GM12874 (cell line): ENCODE results near the gene NRBP1.

Source experiments
- TF ChIP-seq, protein P1 (sequence below): IDR thresholded peaks from 2 replicates; pipeline ENCODE4 v1.5.1; 2011; ENCODE audit warnings: low read depth, mild to moderate bottlenecking, control low read depth, low read length, moderate library complexity; ENCODE audit not compliant: insufficient read depth

Gene NRBP1

DNA sequence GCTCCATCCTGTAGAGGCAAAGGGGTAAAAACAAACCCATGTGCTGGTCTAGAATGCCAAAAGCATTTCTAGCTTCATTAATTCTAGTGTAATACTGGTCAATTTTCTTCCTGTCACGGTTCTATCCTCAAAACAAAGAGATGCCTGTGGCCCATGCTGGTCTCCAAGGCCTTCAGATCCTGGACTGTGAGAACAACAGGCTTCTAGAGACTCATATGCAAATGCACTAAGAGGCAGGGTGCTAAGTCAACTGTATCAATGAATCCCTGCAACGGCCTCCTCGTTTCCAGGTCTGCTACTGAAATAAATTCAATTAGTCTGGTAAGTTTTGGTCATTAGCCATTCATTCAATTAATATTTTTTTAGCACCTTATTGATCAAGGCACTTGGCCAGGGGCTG, 57.1 kb downstream of the NRBP1 start:
- TF ChIP-seq, protein P1, sequence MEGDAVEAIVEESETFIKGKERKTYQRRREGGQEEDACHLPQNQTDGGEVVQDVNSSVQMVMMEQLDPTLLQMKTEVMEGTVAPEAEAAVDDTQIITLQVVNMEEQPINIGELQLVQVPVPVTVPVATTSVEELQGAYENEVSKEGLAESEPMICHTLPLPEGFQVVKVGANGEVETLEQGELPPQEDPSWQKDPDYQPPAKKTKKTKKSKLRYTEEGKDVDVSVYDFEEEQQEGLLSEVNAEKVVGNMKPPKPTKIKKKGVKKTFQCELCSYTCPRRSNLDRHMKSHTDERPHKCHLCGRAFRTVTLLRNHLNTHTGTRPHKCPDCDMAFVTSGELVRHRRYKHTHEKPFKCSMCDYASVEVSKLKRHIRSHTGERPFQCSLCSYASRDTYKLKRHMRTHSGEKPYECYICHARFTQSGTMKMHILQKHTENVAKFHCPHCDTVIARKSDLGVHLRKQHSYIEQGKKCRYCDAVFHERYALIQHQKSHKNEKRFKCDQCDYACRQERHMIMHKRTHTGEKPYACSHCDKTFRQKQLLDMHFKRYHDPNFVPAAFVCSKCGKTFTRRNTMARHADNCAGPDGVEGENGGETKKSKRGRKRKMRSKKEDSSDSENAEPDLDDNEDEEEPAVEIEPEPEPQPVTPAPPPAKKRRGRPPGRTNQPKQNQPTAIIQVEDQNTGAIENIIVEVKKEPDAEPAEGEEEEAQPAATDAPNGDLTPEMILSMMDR: no peak

DNA sequence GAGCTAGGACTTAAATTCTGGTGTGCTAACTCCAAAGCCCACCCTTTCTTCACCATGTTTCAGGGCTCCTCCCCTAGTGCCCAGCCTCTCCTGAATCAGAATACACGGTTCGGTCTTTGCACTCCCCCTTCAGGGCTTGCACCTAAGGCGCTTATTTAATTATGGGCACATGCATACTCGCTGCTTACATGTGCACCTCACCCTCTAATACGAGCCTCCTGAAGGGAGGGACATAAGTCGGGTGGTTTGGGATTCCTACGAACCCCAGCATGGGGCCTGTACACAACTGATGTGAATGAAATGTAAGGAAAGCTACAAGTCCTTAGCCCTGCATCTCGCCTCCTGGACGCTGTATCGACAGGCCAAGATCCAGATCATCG, 60.7 kb downstream of the NRBP1 start:
- TF ChIP-seq, protein P1: no peak

DNA sequence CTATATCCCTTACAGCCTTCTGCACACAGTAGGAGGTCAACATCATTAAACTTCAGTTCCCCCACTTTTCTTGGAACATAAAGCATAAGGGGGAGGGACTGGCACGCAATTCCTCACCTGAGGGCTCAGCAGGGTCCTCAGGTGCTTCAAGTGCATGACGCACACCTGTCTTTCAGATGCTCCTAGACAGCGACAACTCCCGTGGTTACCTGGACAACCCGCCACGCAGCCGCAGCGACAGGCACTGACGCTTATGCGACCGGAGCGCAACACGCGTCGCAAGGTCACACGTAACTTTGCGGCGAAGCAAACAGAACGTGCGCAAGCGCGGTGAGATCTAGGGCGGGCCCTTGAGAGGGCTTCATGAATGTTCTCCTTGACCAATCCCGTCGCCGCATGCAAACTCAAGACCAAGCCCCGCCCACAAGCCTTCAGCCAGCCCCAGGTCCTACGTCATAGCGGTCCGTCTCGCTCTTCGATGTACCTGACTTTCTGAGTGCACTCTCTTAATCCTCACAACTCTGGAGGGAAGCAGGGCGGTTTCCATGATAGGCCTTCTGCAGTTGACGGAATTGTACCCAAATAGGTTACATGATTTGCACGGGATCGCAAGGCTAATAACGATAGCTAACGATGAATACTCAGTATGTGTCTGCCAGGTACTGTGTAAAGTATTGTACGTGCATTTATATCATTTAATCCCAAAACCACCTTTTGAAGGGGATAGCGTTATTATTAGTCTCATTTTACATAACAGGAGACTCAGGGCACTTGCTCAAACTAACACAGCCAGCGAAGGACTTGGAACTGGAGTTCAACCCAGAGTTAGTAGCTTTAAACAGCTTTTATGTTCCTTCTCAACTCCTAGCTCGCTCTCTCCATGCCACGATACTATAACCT, 61.3 kb downstream of the NRBP1 start, which contains the start of gene IFT172:
Gene IFT172, minus strand, starts transcription at position 246 of the 900 bp plus-strand sequence. Its CDS starts 90 bp downstream, at position 156.
- TF ChIP-seq, protein P1: no peak
